OCI-LY1 (cell line): ENCODE results near the gene MCF2L.

ENCODE experiments used
- EZH2 ChIP-seq: fragments of 200-600 bp; sonication (generic), shearing (Covaris generic); IDR thresholded peaks from 2 replicates; pipeline ENCODE4 v1.8.0; 2017; ENCODE audit warnings: borderline replicate concordance, mixed run types, mild to moderate bottlenecking, antibody characterized with exemption, low read length, moderate library complexity, mixed read lengths
- TF ChIP-seq, protein P1 (sequence below): fragments of 200-600 bp; sonication (generic), shearing (Covaris generic); IDR thresholded peaks from 2 replicates; pipeline ENCODE4 v1.5.1; 2017; ENCODE audit warnings: mild to moderate bottlenecking, antibody characterized with exemption, low read length, moderate library complexity, mixed read lengths

- TF ChIP-seq EZH2 = no peak
- TF ChIP-seq, protein P1, sequence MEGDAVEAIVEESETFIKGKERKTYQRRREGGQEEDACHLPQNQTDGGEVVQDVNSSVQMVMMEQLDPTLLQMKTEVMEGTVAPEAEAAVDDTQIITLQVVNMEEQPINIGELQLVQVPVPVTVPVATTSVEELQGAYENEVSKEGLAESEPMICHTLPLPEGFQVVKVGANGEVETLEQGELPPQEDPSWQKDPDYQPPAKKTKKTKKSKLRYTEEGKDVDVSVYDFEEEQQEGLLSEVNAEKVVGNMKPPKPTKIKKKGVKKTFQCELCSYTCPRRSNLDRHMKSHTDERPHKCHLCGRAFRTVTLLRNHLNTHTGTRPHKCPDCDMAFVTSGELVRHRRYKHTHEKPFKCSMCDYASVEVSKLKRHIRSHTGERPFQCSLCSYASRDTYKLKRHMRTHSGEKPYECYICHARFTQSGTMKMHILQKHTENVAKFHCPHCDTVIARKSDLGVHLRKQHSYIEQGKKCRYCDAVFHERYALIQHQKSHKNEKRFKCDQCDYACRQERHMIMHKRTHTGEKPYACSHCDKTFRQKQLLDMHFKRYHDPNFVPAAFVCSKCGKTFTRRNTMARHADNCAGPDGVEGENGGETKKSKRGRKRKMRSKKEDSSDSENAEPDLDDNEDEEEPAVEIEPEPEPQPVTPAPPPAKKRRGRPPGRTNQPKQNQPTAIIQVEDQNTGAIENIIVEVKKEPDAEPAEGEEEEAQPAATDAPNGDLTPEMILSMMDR = no peak
These were observed 53.9 kb downstream of the MCF2L start for GRCh38 chr13:113022745-113023574.
